GM19035 (cell line): Measurements from ENCODE around the gene AOPEP.

Experiments
- ATAC-seq: cut with Tn5 transposase; IDR thresholded peaks from one replicate; pipeline ENCODE4 v1.9.1; 2021; ENCODE audit not compliant: unreplicated experiment

The AOPEP gene

GRCh38 chr9:94758031-94758430 lies 31.5 kb downstream of the AOPEP start:
- ATAC-seq, result no peak

GRCh38 chr9:94758880-94759279 lies 32.4 kb downstream of the AOPEP start:
- no peak for ATAC-seq

- no peak for ATAC-seq
Measured at GRCh38 chr9:94760010-94760409, 33.5 kb downstream of the AOPEP start.

DNA sequence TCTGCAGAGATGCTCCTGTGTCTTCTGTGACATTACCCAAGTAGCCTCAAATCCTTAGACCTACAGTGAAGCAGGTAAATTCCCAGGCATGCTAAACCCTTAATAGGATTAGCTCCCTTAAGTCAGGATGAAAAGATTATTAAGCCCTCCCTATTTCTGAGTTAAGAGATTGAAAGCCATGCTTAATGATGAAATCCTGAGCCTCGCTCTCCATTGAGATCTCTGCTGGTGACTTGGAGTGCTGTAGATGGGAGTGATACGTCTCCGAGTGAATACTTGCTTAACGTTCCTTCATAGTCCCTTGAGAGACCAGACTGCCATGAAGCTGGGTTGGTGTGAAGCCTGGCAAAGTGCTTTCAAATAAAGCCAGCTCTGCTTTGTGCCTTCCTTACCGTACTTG lies 34.2 kb downstream of the AOPEP start:
- ATAC-seq, result no peak

DNA sequence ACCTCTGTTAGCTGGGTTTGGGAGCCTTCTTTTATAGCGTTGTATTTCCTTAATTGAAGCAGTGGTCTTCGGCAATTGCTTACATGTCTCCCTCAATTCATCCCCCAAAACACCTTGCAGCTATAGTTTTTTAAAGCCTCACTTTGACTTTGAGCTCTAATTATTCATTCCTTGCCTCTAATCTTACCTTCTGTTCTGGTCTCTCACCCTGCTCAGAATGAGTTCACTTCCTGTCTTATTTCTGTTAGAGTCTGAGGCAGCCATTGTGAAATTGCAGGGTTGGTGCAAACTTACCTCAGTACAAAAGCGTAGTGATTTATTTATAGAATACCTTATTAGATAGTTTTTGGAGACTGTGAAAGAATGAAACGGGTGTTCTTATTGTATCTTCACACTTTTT lies 35.0 kb downstream of the AOPEP start:
- ATAC-seq, result no peak

GRCh38 chr9:94767331-94768072 lies 41.0 kb downstream of the AOPEP start:
- no peak for ATAC-seq

DNA sequence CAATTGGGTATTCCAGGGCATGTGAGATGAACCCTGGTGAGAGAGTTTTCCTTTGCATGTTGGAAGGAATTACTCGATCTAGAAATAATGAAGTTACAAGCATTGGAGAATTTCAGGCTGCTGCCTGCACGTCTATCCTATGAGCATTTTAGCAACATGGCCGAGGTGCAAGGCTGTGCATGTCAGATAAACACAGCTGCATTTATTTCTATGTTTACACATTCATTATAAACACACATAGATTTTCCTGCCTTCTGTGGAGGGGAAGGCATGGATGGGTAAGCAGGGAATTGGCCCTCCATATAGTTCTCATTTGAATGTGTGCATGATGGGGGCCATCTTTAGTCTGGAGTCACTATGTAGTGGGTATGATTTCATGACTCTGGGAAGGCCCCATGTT lies 42.3 kb downstream of the AOPEP start:
- no peak for ATAC-seq

GRCh38 chr9:94770334-94770733 lies 43.8 kb downstream of the AOPEP start:
- ATAC-seq, result no peak

DNA sequence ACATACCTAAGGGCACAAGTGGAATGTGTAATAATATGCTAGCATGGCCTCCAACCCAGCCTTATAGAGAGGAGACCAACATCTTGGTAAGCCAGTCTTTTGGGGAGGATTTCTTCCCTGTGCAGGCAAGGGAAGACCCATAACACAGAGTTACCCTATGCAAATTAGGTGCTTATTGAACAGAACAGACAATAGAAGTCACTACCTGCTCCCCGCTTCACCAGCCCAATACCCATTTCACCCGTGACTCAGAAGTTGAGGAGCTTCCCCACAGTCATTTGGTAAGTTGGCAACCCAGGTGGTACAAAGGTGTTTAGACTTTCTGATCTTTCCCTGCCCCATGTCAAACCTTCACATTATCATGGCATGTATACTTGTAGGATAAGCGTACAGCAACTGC lies 44.6 kb downstream of the AOPEP start:
- ATAC-seq, result no peak

GRCh38 chr9:94772144-94772543 lies 45.6 kb downstream of the AOPEP start:
- no peak for ATAC-seq

GRCh38 chr9:94772639-94773303 lies 46.3 kb downstream of the AOPEP start:
- no peak for ATAC-seq

DNA sequence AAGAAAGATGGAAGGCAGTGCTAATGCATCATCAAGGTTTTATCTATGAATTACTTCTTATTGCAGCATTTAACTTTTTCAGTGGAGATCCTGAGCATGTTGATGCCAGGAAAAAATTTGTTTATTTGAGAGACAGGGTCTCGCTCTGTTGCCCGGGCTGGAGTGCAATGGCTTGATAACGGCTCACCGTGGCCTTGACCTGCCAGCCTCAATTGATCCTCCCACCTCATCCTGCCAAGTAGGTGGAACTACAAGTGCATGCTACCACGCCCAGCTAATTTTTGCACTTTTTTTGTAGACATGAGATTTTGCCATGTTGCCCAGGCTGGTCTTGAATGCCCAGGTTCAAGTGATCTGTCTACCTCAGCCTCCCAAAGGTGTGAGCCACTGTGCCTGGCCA lies 47.2 kb downstream of the AOPEP start:
- ATAC-seq, result no peak

- ATAC-seq, result no peak
Measured at GRCh38 chr9:94778013-94778412, 51.5 kb downstream of the AOPEP start.

GRCh38 chr9:94779031-94779430 lies 52.5 kb downstream of the AOPEP start:
- no peak for ATAC-seq

- no peak for ATAC-seq
Measured at GRCh38 chr9:94779693-94780290, 53.3 kb downstream of the AOPEP start.

- no peak for ATAC-seq
Measured at GRCh38 chr9:94780516-94780950, 54.0 kb downstream of the AOPEP start.

DNA sequence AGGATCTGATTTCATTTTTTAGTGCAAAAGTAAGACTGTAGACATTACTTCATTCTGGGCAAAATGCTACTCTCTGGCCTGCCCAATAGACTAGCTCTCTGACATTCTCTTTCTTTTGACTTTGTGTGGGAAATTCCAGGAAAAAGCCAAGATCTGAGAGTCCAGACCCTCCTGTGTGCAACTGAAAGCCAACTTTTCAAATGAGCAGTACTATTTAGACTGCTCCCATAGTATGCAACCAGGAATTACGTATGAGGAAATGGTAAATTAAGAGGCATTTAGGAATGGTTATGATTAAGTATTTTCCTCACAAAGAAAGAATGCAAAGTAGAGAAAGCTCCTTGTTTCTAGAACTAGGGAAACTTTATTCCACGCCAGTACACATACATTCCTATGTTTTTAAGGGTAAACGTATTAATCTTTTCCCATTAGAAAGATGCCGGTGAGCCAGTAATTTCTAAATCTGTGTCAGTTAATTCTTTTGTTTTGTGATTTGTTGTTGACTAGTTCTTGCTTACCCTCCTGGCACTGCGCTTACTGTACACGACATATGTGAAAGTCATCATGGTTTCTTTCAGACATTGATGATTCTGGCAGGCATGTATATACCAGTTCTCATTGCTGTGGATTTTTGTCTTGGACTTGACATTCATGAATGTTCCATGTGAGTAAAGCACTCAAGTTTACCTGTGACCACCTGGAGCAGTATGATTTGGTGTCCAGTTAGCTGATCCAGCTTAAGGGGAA lies 56.0 kb downstream of the AOPEP start:
- no peak for ATAC-seq

DNA sequence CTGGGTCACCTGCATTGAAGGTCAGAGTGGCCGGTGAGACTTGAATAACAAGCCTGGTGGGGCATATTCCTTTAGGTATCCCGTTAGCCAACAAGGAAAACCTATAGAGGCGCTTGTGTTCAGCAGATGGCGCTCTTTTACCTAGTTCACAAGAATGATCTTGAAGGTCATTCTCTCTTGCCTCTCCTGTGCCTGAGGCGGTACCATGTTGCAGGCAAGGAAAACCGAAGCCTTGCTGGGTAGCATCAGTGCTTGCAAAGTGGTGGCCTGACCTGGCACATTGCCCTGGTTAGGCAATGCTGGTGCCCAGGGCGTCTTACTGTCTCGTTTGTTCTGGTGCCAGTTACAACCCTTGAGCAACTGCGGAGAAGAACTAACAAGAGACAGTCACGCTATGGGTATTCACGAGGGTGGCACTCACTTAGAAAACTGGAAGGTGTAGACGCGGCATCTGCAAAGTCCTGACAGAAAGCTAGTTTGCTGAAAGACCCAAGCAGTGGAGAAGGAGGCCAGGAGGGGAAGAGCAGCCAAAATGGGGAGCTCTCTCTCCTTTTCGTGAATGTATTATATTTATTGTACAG lies 56.7 kb downstream of the AOPEP start:
- ATAC-seq, result no peak

DNA sequence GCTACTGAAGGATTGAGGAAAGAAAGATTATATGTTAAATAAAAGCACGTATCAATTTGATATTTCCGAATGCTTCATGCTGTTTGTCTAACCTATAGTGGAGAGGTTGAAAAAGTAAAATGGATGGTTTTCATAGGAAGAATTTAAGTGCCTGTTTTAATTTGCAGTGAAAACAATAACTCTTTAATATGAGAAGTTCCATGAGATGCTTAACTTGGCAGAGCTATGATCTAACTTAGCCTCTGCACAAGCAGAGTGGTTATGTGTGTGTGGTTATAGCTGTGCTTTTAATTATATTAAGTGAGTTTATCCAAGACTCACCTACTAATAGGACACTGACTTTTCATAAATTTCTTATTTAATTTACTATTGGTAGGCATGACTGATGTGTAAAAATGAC lies 57.4 kb downstream of the AOPEP start:
- no peak for ATAC-seq

GRCh38 chr9:94785215-94786169 lies 59.0 kb downstream of the AOPEP start:
- ATAC-seq, result no peak
